ENCODE results near the gene CT45A8. TPM values are rescaled to one million over a fixed set of nuclear protein-coding genes. Genes with fewer than 3 reads are reported as not detected.

Gene CT45A8
- not detected in 2 replicates for total RNA-seq

DNA sequence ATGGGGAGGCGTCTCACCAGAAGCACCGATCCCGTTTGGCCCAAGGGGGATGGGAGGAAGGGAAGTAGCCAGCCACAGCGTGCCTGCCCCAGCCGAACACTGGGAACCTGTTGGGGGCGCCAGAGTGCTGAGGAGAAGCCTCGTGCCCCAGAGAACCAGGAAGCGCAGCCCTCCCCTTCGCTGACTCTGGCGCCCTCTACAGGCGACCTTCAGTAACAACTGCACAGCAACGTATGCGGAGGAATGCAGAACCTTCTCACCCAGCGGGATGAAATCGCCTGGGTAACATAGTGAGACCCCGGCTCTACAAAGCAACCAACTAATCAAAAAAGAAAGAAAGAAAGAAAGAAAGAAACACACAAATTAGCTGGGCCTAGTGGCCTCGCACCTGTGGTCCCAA is at the start of gene CT45A8:
Gene CT45A8, minus strand, starts transcription at position 101 of the 400 bp plus-strand sequence. CDS start 3,755 bp downstream, outside the sequence.

DNA sequence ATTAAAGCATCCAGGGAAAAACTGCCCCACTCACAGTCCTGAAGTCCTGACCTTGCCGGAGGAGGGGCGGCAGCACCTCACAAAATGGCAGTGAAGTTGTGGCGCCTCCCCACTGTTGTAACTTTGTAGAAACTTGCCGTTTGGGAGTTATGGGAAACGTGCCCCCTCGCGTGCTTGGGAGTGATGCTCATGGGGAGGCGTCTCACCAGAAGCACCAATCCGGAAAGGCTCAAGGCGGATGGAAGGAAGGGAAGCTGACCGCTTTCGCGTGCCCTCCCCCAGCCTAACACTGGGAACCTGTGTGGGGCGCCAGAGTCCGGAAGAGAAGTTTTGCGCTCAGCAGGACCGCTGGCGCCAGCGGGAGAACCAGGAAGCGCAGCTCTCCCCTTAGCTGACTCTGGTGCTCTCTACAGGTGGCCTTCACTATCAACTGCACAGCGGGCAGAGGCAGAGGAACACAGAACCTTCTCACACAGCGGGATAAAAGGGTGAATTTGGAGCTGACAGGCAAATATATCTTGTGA is 39.0 kb upstream of the CT45A8 start, which contains the start of the genes CT45A10 and SAGE1:
Gene CT45A10, minus strand, starts transcription at position 151 of the 524 bp plus-strand sequence. CDS start 8,100 bp downstream, outside the sequence.
Gene SAGE1, plus strand, starts transcription at position 423 of the 524 bp plus-strand sequence. CDS start 2,527 bp downstream, outside the sequence.

DNA sequence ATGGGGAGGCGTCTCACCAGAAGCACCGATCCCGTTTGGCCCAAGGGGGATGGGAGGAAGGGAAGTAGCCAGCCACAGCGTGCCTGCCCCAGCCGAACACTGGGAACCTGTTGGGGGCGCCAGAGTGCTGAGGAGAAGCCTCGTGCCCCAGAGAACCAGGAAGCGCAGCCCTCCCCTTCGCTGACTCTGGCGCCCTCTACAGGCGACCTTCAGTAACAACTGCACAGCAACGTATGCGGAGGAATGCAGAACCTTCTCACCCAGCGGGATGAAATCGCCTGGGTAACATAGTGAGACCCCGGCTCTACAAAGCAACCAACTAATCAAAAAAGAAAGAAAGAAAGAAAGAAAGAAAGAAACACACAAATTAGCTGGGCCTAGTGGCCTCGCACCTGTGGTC is 17.4 kb upstream of the CT45A8 start, which contains the start of gene CT45A9:
Gene CT45A9, minus strand, starts transcription at position 101 of the 400 bp plus-strand sequence. CDS start 3,751 bp downstream, outside the sequence.

DNA sequence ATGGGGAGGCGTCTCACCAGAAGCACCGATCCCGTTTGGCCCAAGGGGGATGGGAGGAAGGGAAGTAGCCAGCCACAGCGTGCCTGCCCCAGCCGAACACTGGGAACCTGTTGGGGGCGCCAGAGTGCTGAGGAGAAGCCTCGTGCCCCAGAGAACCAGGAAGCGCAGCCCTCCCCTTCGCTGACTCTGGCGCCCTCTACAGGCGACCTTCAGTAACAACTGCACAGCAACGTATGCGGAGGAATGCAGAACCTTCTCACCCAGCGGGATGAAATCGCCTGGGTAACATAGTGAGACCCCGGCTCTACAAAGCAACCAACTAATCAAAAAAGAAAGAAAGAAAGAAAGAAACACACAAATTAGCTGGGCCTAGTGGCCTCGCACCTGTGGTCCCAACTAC is 17.2 kb downstream of the CT45A8 start, which contains the start of gene CT45A7:
Gene CT45A7, minus strand, starts transcription at position 101 of the 400 bp plus-strand sequence. CDS start 3,747 bp downstream, outside the sequence.

DNA sequence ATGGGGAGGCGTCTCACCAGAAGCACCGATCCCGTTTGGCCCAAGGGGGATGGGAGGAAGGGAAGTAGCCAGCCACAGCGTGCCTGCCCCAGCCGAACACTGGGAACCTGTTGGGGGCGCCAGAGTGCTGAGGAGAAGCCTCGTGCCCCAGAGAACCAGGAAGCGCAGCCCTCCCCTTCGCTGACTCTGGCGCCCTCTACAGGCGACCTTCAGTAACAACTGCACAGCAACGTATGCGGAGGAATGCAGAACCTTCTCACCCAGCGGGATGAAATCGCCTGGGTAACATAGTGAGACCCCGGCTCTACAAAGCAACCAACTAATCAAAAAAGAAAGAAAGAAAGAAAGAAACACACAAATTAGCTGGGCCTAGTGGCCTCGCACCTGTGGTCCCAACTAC is 34.4 kb downstream of the CT45A8 start, which contains the start of gene CT45A2:
Gene CT45A2, minus strand, starts transcription at position 101 of the 400 bp plus-strand sequence. CDS start 3,747 bp downstream, outside the sequence.

DNA sequence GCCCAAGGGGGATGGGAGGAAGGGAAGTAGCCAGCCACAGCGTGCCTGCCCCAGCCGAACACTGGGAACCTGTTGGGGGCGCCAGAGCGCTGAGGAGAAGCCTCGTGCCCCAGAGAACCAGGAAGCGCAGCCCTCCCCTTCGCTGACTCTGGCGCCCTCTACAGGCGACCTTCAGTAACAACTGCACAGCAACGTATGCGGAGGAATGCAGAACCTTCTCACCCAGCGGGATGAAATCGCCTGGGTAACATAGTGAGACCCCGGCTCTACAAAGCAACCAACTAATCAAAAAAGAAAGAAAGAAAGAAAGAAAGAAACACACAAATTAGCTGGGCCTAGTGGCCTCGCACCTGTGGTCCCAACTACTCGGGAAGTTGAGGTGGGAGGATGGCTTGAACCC is 51.7 kb downstream of the CT45A8 start, which contains the start of gene CT45A6:
Gene CT45A6, minus strand, starts transcription at position 101 of the 400 bp plus-strand sequence. CDS start 3,794 bp downstream, outside the sequence.

Other genes starting within 250 kb of the CT45A8 start
- not detected in 2 replicates for gene CT45A1, start 140.9 kb downstream of the CT45A8 start, total RNA-seq
- not detected in 2 replicates for gene CT45A3, start 86.3 kb downstream of the CT45A8 start, total RNA-seq
- gene CT45A5, start 69.0 kb downstream of the CT45A8 start, total RNA-seq = not detected in 2 replicates
- gene CT45A6, start 51.8 kb downstream of the CT45A8 start, total RNA-seq = not detected in 2 replicates
- not detected in 2 replicates for gene CT45A2, start 34.5 kb downstream of the CT45A8 start, total RNA-seq
- gene CT45A7, start 17.3 kb downstream of the CT45A8 start, total RNA-seq = not detected in 2 replicates
- not detected in 2 replicates for gene CT45A9, start 17.3 kb upstream of the CT45A8 start, total RNA-seq
- not detected in 2 replicates for gene CT45A10, start 38.9 kb upstream of the CT45A8 start, total RNA-seq
- gene SAGE1, start 39.2 kb upstream of the CT45A8 start, total RNA-seq = not detected in 2 replicates
- 21.6 and 30.0 TPM in 2 replicates for gene MMGT1, start 119.5 kb upstream of the CT45A8 start, total RNA-seq
- 15.4 and 15.6 TPM in 2 replicates for gene SLC9A6, start 130.9 kb upstream of the CT45A8 start, total RNA-seq